ENCODE data around the gene PRDX6. TPM values are rescaled to one million over a fixed set of nuclear protein-coding genes. Genes with fewer than 3 reads are reported as not detected.

The PRDX6 gene
- total RNA-seq, 1 donor from 2014 or later, result 194 TPM

DNA sequence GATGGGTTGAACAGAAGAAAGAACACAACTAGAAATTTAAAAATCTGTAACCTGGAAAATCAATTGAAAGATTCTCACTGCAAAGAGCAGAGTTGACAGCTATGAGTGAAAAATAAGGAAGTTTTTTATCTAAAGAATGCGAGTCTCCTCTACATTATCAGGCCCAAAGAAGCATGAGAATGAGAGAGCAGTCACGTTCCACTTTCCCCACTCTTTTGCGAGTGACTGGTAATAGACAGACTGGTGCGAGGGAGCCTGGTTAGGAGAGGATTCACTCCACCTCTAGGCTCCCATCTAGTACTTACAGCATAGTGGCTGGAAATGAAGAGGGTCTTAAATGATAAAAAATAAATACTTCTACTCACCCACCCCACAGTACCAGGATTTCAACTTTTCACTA is 52.0 kb downstream of the PRDX6 start:
- TF ChIP-seq, protein P1, sequence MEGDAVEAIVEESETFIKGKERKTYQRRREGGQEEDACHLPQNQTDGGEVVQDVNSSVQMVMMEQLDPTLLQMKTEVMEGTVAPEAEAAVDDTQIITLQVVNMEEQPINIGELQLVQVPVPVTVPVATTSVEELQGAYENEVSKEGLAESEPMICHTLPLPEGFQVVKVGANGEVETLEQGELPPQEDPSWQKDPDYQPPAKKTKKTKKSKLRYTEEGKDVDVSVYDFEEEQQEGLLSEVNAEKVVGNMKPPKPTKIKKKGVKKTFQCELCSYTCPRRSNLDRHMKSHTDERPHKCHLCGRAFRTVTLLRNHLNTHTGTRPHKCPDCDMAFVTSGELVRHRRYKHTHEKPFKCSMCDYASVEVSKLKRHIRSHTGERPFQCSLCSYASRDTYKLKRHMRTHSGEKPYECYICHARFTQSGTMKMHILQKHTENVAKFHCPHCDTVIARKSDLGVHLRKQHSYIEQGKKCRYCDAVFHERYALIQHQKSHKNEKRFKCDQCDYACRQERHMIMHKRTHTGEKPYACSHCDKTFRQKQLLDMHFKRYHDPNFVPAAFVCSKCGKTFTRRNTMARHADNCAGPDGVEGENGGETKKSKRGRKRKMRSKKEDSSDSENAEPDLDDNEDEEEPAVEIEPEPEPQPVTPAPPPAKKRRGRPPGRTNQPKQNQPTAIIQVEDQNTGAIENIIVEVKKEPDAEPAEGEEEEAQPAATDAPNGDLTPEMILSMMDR (IDR thresholded peaks at IDR 0.05; ENCODE audit: unreplicated experiment), result no peak
- no peak overlapping the region for H3K27ac Mint-ChIP-seq
- no peaks in the 10 kb centered on the region for H3K9me3 Mint-ChIP-seq
- H3K4me1 Mint-ChIP-seq, result peaks cover 9% of the 10 kb centered on the region
- H3K27me3 Mint-ChIP-seq (ENCODE audit: low read depth), result no peaks in the 10 kb centered on the region
- H3K4me3 Mint-ChIP-seq, result no peak overlapping the region
- DNase-seq (ENCODE audit: low spot score in 2 of 2, unreplicated experiment in 2 of 2), result no peak
- H3K36me3 Mint-ChIP-seq, result no peaks in the 10 kb centered on the region

DNA sequence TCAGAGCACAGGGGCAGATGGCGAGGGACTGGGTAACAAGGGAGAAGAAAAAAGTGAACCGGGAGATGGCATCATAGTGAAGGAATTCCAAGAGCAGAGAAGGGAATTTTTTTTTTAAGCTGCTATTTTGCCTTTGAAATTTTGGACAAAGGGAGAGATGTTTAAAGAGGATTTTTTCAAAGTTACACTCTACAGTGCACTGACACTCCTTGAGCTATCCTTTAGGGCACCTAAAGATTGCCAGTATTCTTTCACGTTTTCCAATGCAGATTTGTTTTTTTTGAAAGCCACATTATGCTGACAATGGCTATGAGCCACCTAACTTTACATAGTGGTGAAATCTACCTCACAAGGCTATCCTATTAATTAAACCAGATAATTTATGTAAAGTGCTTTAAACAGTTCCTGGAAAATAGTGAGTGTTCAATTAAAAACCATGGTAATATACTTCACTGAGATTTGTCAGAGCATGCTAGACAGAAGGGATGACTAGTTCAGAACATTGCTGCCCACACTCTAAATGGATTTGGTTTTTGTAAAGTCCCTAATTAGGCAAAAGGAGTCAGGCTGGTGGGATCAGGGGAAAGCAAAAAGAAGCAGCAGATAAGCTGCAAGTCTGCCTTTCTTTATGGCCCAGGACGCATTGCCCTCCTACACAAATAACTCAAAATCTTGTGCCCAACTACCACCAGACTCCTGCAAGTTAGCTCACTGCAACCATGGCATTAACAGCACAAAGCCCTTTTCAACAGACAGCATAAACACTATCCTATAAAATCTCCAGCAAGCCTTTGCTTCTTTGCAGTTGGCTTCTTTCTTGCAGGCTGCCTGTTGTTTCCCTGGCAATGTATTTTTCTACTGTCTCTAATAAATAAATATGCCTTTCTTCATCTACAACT is 53.9 kb downstream of the PRDX6 start:
- H3K9me3 Mint-ChIP-seq, result no peaks in the 10 kb centered on the region
- H3K27me3 Mint-ChIP-seq (ENCODE audit: low read depth), result no peaks in the 10 kb centered on the region
- H3K4me1 Mint-ChIP-seq, result peaks cover 9% of the 10 kb centered on the region
- no peak overlapping the region for H3K4me3 Mint-ChIP-seq
- DNase-seq (ENCODE audit: low spot score in 2 of 2, unreplicated experiment in 2 of 2), result no peak
- TF ChIP-seq, protein P1 (IDR thresholded peaks at IDR 0.05; ENCODE audit: unreplicated experiment), result no peak
- H3K27ac Mint-ChIP-seq, result no peak overlapping the region
- H3K36me3 Mint-ChIP-seq, result no peaks in the 10 kb centered on the region

DNA sequence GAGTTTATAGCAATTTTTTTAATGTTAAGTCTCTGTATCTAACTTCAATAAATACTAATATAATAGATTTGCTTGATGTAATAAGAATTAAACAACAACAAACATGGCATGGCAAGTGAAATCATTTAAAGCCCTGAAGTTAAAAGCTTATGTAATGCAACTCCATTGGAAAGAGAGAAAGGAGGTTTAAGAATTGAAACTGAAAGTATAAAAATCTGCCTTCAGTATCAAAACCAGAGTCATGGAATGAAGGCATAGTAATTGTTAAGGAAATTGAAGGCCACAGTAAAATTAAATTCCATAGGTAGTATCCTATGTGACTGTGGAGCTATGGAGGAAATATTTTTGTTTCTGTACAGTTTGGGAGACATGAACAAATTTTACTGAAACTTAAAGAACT is 55.1 kb downstream of the PRDX6 start:
- no peaks in the 10 kb centered on the region for H3K36me3 Mint-ChIP-seq
- TF ChIP-seq, protein P1 (IDR thresholded peaks at IDR 0.05; ENCODE audit: unreplicated experiment), result no peak

DNA sequence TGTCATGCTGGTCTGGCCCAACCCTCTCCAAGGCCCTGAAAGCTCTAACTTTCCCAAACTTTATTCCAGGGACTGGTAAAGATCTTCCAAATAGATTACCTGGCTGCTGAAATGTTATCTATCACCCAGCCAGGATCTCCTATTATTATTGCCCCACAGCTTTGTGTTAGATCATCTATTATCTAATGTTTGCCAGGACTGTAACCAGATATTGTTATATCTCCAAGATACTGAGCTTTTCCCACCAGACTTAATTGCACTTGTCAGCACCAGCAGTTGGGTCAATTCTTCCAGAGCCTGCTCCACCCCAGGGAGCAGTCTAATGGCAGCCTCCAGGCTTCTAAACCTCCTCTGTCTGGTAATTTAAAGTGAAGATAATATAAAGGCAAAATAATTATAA is 59.1 kb downstream of the PRDX6 start:
- no peaks in the 10 kb centered on the region for H3K36me3 Mint-ChIP-seq
- no peak overlapping the region for H3K4me3 Mint-ChIP-seq
- H3K9me3 Mint-ChIP-seq, result peaks cover 8% of the 10 kb centered on the region
- no peaks in the 10 kb centered on the region for H3K4me1 Mint-ChIP-seq
- H3K27ac Mint-ChIP-seq, result no peak overlapping the region
- TF ChIP-seq, protein P1 (IDR thresholded peaks at IDR 0.05; ENCODE audit: unreplicated experiment), result no peak
- no peak for DNase-seq (ENCODE audit: low spot score in 2 of 2, unreplicated experiment in 2 of 2)
- no peaks in the 10 kb centered on the region for H3K27me3 Mint-ChIP-seq (ENCODE audit: low read depth)

More for the DNA sequence above, 55.1 kb downstream of the PRDX6 start:
- Mint-ChIP-seq H3K4me3 (no peak overlapping the region), H3K9me3 (no peaks in the 10 kb centered on the region), H3K27me3 (ENCODE audit: low read depth) (no peaks in the 10 kb centered on the region), H3K4me1 (peaks cover 7% of the 10 kb centered on the region), H3K27ac (no peak overlapping the region)
- no peak for DNase-seq (ENCODE audit: low spot score in 2 of 2, unreplicated experiment in 2 of 2)

Other genes with a start within 250 kb of the PRDX6 start
- gene SLC9C2, start 125.7 kb downstream of the PRDX6 start, total RNA-seq, result 0.93 to 1.2 TPM (median 1.00 TPM) in 3 replicates
- not detected in 3 replicates for gene TEX50, start 158.0 kb downstream of the PRDX6 start, total RNA-seq
- gene ANKRD45, start 192.5 kb downstream of the PRDX6 start, total RNA-seq, result 0.38 to 0.60 TPM (median 0.49 TPM) in 3 replicates
- 24.0 to 26.3 TPM (median 25.1 TPM) in 3 replicates for gene KLHL20, start 237.6 kb downstream of the PRDX6 start, total RNA-seq